Measurements from ENCODE around the gene LCE4A.
"Not testable (repeated sequence)": the region's sequence is repeated elsewhere in the genome, so short reads cannot be mapped to it uniquely, and the experiment has no call there.

The LCE4A gene

DNA sequence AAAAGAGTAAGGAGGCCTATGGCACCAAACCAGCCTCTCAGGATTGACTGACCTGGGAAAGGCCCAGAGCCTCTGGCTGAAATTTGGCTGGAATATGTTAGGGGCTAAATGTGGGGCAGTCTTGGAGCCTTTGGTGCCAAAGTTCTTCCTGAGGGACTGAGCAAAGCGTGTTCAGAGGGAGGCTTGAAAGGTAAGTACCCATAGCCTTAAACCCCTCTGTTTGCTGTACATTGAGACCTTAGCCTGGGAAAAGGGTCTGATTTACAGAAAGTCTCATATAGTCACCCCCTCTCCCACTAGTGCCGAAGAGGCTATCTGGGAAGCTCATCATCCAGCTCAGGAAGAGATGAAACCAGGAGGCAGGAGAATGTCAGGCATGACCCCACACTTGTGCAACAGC is at the start of gene LCE4A:
TSS of gene LCE4A (plus strand) at position 301 of the 400 bp plus-strand sequence. CDS start 916 bp downstream, outside the sequence.
- no peak for DNase-seq

GRCh38 chr1:152658649-152659048 is 49.3 kb upstream of the LCE4A start:
- no peak for DNase-seq

DNA sequence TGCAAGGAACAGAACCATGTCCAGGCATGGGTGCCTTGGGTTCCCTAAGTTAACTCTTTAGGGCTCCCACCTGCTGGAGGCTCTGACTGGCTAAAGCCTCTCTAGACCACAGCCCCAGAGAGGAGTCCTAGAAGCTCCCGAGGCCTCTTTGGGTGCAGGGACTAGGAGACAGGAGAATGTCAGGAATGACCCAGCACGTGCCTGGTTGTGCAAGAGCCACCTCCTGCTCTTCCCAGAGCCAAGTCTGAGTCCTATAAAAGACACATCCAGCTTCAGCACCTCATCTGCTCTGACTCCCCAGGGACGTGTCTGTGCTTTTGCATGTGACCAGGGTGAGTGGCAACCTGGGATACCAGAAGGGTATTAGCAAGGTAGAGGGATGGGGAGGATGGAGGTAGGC is 44.9 kb upstream of the LCE4A start, which contains the start of gene LCE2D:
TSS of gene LCE2D (plus strand) at position 283 of the 400 bp plus-strand sequence. CDS start 726 bp downstream, outside the sequence.
- no peak for DNase-seq

DNA sequence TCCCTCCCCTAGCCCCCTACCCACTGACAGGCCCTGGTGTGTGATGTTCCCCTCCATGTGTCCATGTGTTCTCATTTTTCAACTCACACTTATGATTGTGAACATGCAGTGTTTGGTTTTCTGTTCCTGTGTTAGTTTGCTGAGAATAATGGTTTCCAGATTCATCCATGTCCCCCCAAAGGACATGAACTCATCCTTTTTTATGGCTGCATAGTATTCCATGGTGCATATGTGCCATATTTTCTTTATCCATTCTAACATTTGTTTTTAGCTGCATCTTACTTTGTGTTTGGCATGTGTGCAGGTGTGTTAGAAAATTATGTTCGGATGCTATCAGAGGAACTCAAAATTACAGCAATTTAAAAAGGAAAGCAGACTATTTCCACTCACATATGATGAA is 41.8 kb upstream of the LCE4A start:
- DNase-seq, result not testable (repeated sequence)

DNA sequence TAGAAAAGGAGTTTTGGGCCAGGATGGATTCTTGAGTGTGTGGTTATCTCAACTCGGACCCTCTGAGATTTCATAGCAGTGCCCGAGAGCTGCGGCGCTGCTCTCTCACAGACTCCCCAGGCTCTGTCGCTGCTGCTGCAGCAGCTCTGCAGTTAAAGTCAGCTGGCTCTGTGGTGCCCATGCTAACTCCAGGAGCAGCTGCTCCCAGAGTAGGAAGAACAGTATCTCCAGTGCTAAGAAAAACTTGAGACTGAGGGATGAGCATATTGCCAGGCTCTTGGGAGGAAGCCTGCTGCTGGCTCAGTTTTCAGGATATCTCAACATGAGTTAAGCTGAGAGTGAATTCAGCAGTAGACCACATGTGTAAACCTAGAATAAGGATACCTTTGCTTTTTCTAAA is 40.3 kb upstream of the LCE4A start:
- DNase-seq, result no peak

GRCh38 chr1:152673016-152673415 is 34.9 kb upstream of the LCE4A start:
- DNase-seq, result no peak

GRCh38 chr1:152674983-152675382 is 33.0 kb upstream of the LCE4A start, which contains the start of gene LCE2C:
Gene LCE2C, plus strand, starts transcription at chr1:152675279. Its CDS starts 737 bp downstream, at chr1:152676016.
- not testable (repeated sequence) for DNase-seq

GRCh38 chr1:152679459-152679858 is 28.5 kb upstream of the LCE4A start:
- no peak for DNase-seq

GRCh38 chr1:152681616-152682015 is 26.3 kb upstream of the LCE4A start:
- no peak for DNase-seq

GRCh38 chr1:152683846-152684245 is 24.1 kb upstream of the LCE4A start:
- no peak for DNase-seq

GRCh38 chr1:152685823-152686222 is 22.1 kb upstream of the LCE4A start, which contains the start of gene LCE2B:
Gene LCE2B, plus strand, starts transcription at chr1:152686123. Its CDS starts 721 bp downstream, at chr1:152686844.
- not testable (repeated sequence) for DNase-seq

DNA sequence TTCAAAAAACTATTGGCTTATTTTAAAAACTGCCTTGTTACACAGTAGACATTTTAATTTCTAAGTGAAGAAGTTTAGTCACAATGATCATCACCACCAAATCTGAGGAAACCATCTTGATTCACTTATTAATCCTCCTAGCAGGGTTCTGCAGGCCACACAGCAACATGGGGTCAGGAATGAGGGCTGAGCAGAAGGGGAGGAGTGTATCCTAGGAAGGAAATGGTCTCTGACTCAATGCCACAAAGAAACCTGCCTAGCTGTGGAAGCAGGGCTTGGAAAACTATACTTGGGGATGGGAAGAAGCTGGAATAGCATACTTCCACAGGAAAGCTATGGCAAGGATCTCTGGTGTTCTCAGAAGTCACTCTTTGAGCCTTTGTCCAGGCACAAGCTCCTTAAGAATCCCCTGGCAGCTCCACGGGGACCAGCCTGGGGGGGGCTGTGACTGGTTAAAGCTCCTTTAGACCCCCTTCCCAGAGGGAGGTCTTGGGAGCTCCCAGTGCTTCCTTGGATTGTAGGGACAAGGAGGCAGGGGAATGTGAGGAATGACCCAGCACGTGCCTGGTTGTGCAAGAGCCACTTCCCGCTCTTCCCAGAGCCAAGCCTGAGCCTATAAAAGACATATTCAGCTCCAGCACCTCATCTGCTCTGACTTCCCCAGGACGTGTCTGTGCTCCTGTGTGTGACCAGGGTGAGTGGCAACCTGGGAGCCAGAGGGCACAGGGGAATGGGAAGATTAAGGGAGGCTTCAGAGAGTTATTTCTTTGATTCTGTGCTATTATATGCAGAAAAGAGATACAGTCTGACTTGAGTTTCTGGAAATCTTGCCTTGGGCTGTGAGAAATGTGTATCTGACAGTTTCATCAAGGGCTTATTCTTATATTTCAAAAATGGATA is 10.0 kb upstream of the LCE4A start, which contains the start of gene LCE2A:
TSS of gene LCE2A (plus strand) at position 645 of the 900 bp plus-strand sequence. CDS start 557 bp downstream, outside the sequence.
- DNase-seq, result no peak

- DNase-seq, result no peak
Measured at GRCh38 chr1:152699746-152700145, 8.2 kb upstream of the LCE4A start.

DNA sequence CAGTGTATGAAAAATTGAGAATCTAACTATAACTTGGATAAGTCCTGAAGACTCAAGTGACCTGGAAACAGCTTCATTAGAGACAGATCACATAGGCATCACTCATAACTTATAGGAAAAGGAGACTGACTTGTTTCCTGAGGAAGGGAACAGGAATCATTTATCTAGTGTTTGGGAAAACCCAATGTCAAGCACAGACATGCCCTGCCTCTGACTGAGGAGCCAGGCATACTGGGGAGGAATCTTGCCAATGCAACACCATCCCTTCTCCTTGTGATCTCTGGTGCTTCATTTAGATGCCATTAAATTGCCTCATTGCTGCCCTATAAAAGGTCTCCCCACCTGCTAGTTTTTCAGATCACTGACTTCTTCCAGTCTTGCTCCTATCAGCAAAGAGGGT is 10.3 kb downstream of the LCE4A start:
- DNase-seq, result no peak

GRCh38 chr1:152725261-152725660 is 17.3 kb downstream of the LCE4A start:
- DNase-seq, result no peak

GRCh38 chr1:152728986-152729385 is 21.0 kb downstream of the LCE4A start:
- DNase-seq, result no peak

- DNase-seq, result no peak
Measured at GRCh38 chr1:152735648-152736047, 27.7 kb downstream of the LCE4A start.

- no peak for DNase-seq
Measured at GRCh38 chr1:152737997-152738396, 30.0 kb downstream of the LCE4A start.

GRCh38 chr1:152739841-152740240 is 31.9 kb downstream of the LCE4A start:
- DNase-seq, result no peak

DNA sequence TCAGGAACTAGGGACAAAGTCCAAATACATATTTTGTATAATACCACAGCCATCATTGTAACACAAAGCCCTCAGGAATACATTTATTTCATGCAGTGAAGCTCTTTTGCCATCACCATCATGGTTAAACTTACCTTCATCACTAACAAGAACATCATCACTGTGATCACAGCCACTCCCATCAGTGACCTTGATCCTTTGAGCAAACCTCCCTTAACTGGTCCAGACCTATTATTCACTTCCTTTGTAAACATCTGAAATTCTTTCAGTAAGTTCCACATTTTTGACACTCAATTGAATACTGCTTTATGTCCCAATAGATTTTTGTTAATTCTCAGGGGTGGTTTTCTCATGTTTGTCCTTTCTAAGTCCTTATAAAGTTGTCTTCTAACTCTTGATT is 33.7 kb downstream of the LCE4A start:
- DNase-seq, result no peak

- no peak for DNase-seq
Measured at GRCh38 chr1:152743371-152744145, 35.6 kb downstream of the LCE4A start.

DNA sequence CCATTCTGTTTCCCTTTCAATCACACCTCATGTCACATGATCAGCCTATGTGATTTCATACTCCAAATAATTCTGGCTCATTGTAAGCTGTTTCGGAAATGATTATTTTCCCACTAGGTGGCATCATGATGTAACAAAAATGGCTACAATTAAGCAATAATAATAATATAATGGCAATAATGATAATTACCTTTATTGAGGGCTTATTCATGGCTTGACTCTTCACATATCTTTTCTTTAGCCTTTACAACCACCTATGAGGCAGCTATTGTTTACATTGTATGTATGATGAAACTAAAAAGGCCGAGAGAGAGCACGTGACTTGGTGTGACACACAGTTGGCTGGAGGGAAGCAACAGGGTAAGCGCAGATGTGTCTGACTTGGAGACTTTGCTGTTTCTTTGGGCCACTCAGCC is 37.3 kb downstream of the LCE4A start:
- no peak for DNase-seq

GRCh38 chr1:152745765-152746444 is 37.9 kb downstream of the LCE4A start:
- no peak for DNase-seq
